ENCODE results near the gene ACTBL2.

- TF ChIP-seq CTCF (IDR thresholded peaks at IDR 0.05) (no peak), POLR2A (IDR thresholded peaks at IDR 0.05) (no peak)
Measured at GRCh38 chr5:57492632-57493031, 10.0 kb upstream of the ACTBL2 start.
